Prostate gland (tissue), 2 donors: ENCODE data around the gene JAK1.

Experiments
- CTCF ChIP-seq, 4 experiments: fragments of 200-600 bp in 2 of 4; fragments of 450-650 bp in 2 of 4; sonication (generic) in 2 of 4; IDR thresholded peaks; 1 replicate in 3 of 4; 2 replicates in 1 of 4; pipeline ENCODE4 v1.5.1; 2016 to 2019; ENCODE audit warnings: antibody characterized with exemption in 4 of 4, mild to moderate bottlenecking in 2 of 4, moderate library complexity in 2 of 4
- POLR2A ChIP-seq: fragments of 450-650 bp; IDR thresholded peaks from one replicate; pipeline ENCODE4 v1.6.1; 2016; ENCODE audit warnings: antibody characterized with exemption, mild to moderate bottlenecking

- no peak for TF ChIP-seq CTCF (IDR thresholded peaks at IDR 0.05)
- TF ChIP-seq POLR2A = no peak
These were observed 42.8 kb upstream of the JAK1 start for GRCh38 chr1:65009176-65009575.
